ENCODE data around the gene FUBP3. TPM values are rescaled to one million over a fixed set of nuclear protein-coding genes. Genes with fewer than 3 reads are reported as not detected.

FUBP3 gene
- total and polyA plus RNA-seq, 12 donors: 18.3 to 52.3 (median 39.3) TPM

DNA sequence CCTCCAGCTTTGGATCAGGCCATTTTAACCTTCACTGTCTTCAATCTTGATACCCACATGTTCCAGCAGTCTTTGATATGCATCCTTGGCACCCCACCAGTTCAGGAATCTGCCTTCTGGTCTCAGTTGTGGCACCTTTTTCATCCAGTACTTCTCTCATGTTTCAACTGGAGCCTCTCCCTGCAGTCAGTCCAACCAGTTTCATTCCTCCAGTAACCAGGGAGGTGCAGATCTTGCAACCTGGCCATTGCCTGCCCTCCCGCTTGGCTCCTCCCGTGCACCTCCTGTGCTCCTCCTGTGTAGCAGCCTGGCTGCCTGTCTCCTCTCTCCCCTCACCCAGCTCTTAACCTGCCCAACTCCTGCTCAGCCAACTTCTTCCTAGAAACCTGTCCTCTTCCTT lies 20.2 kb downstream of the FUBP3 start:
- H3K4me1 ChIP-seq (replicated peaks in 1 of 2): no peaks in the 10 kb centered on the region
- DNase-seq: no peak
- intact Hi-C loops (cut with DNase I): no loop called here
- 85 to 97% (median 96%) methylated on average over 2 of the region's 2 CpGs for WGBS, 4 donors
- H3K4me3 ChIP-seq: no peak overlapping the region
- H3K9me3 ChIP-seq (replicated peaks in 1 of 3): no peaks in the 10 kb centered on the region
- no peak for TF ChIP-seq POLR2A (IDR thresholded peaks at IDR 0.05)
- TF ChIP-seq, protein P1, sequence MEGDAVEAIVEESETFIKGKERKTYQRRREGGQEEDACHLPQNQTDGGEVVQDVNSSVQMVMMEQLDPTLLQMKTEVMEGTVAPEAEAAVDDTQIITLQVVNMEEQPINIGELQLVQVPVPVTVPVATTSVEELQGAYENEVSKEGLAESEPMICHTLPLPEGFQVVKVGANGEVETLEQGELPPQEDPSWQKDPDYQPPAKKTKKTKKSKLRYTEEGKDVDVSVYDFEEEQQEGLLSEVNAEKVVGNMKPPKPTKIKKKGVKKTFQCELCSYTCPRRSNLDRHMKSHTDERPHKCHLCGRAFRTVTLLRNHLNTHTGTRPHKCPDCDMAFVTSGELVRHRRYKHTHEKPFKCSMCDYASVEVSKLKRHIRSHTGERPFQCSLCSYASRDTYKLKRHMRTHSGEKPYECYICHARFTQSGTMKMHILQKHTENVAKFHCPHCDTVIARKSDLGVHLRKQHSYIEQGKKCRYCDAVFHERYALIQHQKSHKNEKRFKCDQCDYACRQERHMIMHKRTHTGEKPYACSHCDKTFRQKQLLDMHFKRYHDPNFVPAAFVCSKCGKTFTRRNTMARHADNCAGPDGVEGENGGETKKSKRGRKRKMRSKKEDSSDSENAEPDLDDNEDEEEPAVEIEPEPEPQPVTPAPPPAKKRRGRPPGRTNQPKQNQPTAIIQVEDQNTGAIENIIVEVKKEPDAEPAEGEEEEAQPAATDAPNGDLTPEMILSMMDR (IDR thresholded peaks at IDR 0.05): no peak
- peaks cover 0 to 26% of the 10 kb centered on the region in 2 donors for H3K36me3 ChIP-seq (replicated peaks in 1 of 2)
- no peak overlapping the region for H3K27ac ChIP-seq
- H3K27me3 ChIP-seq: no peaks in the 10 kb centered on the region

DNA sequence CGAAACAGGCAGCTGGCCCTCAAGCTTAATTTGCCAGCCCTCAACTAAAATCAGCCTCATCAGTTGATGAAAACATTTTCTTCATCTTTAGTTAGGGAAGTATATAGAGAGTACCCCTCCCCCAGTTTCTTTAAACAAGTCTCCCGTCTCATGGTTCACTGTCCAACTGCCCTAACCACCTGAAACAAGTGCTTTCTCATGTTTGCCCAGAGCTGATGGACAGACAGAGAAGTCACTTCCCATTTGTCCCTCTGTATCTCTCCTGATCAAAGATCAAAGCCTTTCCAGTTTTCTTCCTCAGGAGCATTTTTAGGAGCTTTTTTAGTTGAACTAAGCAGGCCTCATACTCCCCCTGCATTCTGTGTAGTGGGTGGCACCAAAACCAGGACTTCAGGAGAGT lies 21.7 kb downstream of the FUBP3 start:
- H3K36me3 ChIP-seq (replicated peaks in 1 of 2): peaks cover 0 to 21% of the 10 kb centered on the region in 2 donors
- 75 to 85% (median 82%) methylated on average over 2 of the region's 2 CpGs for WGBS, 4 donors
- H3K27me3 ChIP-seq: no peaks in the 10 kb centered on the region
- no peak overlapping the region for H3K27ac ChIP-seq
- no peaks in the 10 kb centered on the region for H3K4me1 ChIP-seq (replicated peaks in 1 of 2)
- no peak overlapping the region for H3K4me3 ChIP-seq
- H3K9me3 ChIP-seq (replicated peaks in 1 of 3): no peaks in the 10 kb centered on the region
- TF ChIP-seq, protein P1 (IDR thresholded peaks at IDR 0.05): no peak
- TF ChIP-seq POLR2A (IDR thresholded peaks at IDR 0.05): no peak
- no peak for DNase-seq
- intact Hi-C loops (cut with DNase I): no loop called here

DNA sequence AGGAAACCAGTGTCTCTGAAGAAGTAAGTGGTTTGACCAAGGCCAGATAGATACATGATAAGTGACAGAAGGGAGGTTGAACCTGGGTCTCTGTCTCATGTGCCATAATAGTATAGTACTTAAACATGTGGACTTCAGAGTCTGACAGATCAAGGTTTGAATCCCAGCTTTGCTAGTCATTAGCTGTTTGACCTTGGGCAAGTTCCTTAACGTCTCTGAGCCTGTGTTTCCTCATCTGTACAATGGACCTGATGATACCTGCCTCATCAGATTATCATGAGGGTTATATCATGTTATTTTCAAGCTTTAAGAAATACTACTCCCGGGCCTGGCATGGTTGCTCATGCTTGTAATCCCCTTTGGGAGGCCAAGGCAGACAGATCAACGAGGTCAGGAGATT lies 24.9 kb downstream of the FUBP3 start:
- no peak overlapping the region for H3K4me3 ChIP-seq
- H3K27me3 ChIP-seq: no peaks in the 10 kb centered on the region
- no peaks in the 10 kb centered on the region for H3K9me3 ChIP-seq (replicated peaks in 1 of 3)
- TF ChIP-seq, protein P1 (IDR thresholded peaks at IDR 0.05): no peak
- TF ChIP-seq POLR2A (IDR thresholded peaks at IDR 0.05): no peak
- 77 to 84% (median 82%) methylated on average over 3 of the region's 3 CpGs for WGBS, 4 donors
- intact Hi-C loops (cut with DNase I): no loop called here
- no peak overlapping the region for H3K27ac ChIP-seq
- H3K4me1 ChIP-seq (replicated peaks in 1 of 2): peaks cover 6 to 9% of the 10 kb centered on the region in 2 donors
- DNase-seq: no peak
- H3K36me3 ChIP-seq (replicated peaks in 1 of 2): no peaks in the 10 kb centered on the region

DNA sequence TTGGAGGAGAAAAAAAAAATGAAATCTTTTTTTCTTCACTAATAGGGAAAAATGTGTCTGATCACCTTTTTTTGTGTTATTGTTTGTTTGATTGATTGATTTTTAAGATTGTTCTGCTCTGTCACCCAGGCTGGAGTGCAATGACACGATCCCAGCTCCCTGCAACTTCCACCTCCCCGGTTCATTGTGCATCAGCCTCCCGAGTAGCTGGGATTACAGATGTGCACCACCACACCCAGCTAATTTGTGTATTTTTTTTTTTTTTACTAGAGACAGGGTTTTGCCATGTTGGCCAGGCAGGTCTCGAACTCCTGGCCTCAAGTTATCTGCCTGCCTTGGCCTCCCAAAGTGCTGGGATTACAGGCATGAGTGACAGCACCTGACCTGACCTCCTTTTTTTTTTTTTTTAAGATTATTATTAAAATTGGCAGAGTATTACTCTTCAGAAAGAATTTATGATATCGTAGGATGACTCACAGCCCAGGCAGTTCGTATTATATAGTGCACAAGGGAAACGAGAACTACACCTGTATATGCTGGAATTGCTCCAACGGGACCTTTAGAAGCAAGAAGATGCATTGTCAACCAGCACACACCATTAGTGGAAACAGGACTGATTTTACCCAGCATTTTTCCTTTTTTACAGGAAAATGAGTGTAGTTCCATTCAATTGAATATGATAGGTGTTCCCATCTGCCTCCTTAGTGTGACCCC lies 27.7 kb downstream of the FUBP3 start:
- Histone ChIP-seq H3K9me3 (replicated peaks in 1 of 3) (no peaks in the 10 kb centered on the region), H3K4me3 (no peak overlapping the region), H3K4me1 (replicated peaks in 1 of 2) (peaks cover 6 to 9% of the 10 kb centered on the region in 2 donors), H3K27ac (peak overlapping the region in 2 of 5 donors; percentile 37 to 68), H3K27me3 (no peaks in the 10 kb centered on the region), H3K36me3 (replicated peaks in 1 of 2) (no peaks in the 10 kb centered on the region)
- DNase-seq: peak in 2 of 7 donors; percentile 13 to 16
- intact Hi-C loops (cut with DNase I): no loop called here
- no peak for TF ChIP-seq POLR2A (IDR thresholded peaks at IDR 0.05)
- TF ChIP-seq, protein P1 (IDR thresholded peaks at IDR 0.05): no peak
- WGBS, 4 donors: 61 to 68% (median 65%) methylated on average over 8 of the region's 8 CpGs

All from adrenal gland (tissue), 12 donors.